Pulmonary artery endothelial cell (primary cell): ENCODE measurements around the gene WDFY2. TPM values are rescaled to one million over a fixed set of nuclear protein-coding genes. Genes with fewer than 3 reads are reported as not detected.
"Not testable (repeated sequence)": the region's sequence is repeated elsewhere in the genome, so short reads cannot be mapped to it uniquely, and the experiment has no call there.

ENCODE experiments used
- DNase-seq: peaks from one replicate; pipeline ENCODE4 v3.0.0-alpha.2; 2011; ENCODE audit warnings: low read depth, low spot score
- total RNA-seq: library from RNA; depleted of rRNA; stranded (reverse); fragments of >200 nt; gene quantifications from 2 replicates; pipeline ENCODE4 v1.2.3, GENCODE V29; 2014

WDFY2 gene
- total RNA-seq: 1.7 and 2.8 TPM in 2 replicates

GRCh38 chr13:51583875-51584730 is at the start of gene WDFY2:
TSS of gene WDFY2 (plus strand) at chr13:51584462. CDS start at chr13:51584688, 226 bp downstream.
- peak; percentile 99 for DNase-seq

GRCh38 chr13:51538591-51539179 is 45.6 kb upstream of the WDFY2 start:
- DNase-seq: no peak

GRCh38 chr13:51539887-51540286 is 44.4 kb upstream of the WDFY2 start:
- no peak for DNase-seq

GRCh38 chr13:51541037-51541436 is 43.2 kb upstream of the WDFY2 start:
- no peak for DNase-seq

- no peak for DNase-seq
Measured at GRCh38 chr13:51541809-51542258, 42.4 kb upstream of the WDFY2 start.

GRCh38 chr13:51542346-51543242 is 41.7 kb upstream of the WDFY2 start:
- no peak for DNase-seq

GRCh38 chr13:51545446-51545845 is 38.8 kb upstream of the WDFY2 start:
- DNase-seq: not testable (repeated sequence)

- DNase-seq: no peak
Measured at GRCh38 chr13:51547425-51548176, 36.7 kb upstream of the WDFY2 start.

- no peak for DNase-seq
Measured at GRCh38 chr13:51549050-51549449, 35.2 kb upstream of the WDFY2 start.

- no peak for DNase-seq
Measured at GRCh38 chr13:51549593-51549992, 34.7 kb upstream of the WDFY2 start.

GRCh38 chr13:51550151-51550550 is 34.1 kb upstream of the WDFY2 start:
- no peak for DNase-seq

- DNase-seq: no peak
Measured at GRCh38 chr13:51551416-51551815, 32.8 kb upstream of the WDFY2 start.

- no peak for DNase-seq
Measured at GRCh38 chr13:51552027-51552426, 32.2 kb upstream of the WDFY2 start.

GRCh38 chr13:51553531-51553930 is 30.7 kb upstream of the WDFY2 start:
- no peak for DNase-seq

- DNase-seq: no peak
Measured at GRCh38 chr13:51556740-51557139, 27.5 kb upstream of the WDFY2 start.

- no peak for DNase-seq
Measured at GRCh38 chr13:51557438-51557837, 26.8 kb upstream of the WDFY2 start.

GRCh38 chr13:51557875-51558612 is 26.2 kb upstream of the WDFY2 start:
- no peak for DNase-seq

GRCh38 chr13:51559946-51560735 is 24.1 kb upstream of the WDFY2 start:
- DNase-seq: no peak

GRCh38 chr13:51562011-51562671 is 22.1 kb upstream of the WDFY2 start:
- DNase-seq: no peak
